ENCODE measurements around the gene PNRC2. TPM values are rescaled to one million over a fixed set of nuclear protein-coding genes. Genes with fewer than 3 reads are reported as not detected.

Gene PNRC2
- total RNA-seq, 1 experiment from 2014 or later = 166 TPM

DNA sequence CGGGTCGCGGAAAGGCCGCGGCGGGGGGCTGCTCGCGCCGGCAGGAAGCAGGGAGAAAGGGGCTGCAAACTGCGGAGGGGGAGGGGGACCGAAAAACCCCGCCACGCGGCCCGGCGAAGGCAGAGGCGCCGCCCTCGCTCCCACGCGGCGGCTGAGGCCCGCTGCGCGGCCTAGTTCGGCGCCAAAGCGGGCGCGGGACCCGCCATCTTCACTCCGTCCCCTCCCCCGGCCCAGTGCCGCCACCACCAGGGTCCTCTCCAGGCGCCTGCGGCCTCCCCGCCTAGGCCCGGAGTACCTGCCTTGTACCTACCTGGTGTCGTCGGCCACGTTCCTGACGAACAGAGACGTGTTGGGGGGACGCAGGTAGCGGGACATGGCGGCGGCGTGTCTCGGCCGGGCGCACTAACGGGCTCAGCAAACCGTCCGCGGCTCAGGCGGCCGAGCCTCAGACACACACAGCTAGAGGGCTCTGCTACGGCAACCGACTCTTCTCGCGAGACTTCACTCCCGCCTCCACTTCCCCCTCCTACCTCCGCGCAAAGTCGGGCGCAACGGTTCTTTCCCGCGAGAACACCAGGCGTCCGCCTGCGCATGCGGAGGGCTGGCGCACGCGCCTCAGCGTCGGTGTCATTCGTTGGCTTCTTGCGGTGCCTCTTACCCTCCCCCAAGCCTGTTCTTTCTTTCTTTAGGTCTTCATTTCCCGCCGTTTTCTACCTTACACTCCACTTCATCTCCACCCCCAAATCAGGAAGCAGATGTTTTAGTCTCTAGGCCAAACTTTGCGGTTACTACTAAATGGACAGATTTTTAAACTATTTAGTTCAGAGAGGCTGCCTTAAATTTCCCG is 20.5 kb downstream of the PNRC2 start, which contains the start of gene SRSF10 (continued):
- TF ChIP-seq TCF7 (CRISPR knock-in tag; IDR thresholded peaks at IDR 0.05; ENCODE audit: low read depth) (peak; percentile 73; the same call in 1 of the 2 replicates), SMAD3 (CRISPR knock-in tag; IDR thresholded peaks at IDR 0.05; ENCODE audit: borderline replicate concordance) (peak; percentile 95), GABPB1 (CRISPR knock-in tag; IDR thresholded peaks at IDR 0.05) (peak; percentile 67), IRF2 (CRISPR knock-in tag; IDR thresholded peaks at IDR 0.05; ENCODE audit: borderline replicate concordance, low read depth) (no peak), TP53 (CRISPR knock-in tag; IDR thresholded peaks at IDR 0.05) (no peak), NFATC4 (CRISPR knock-in tag; IDR thresholded peaks at IDR 0.05) (no peak), ZNF423 (CRISPR knock-in tag; IDR thresholded peaks at IDR 0.05) (peak; percentile 68; the same call in 1 of the 2 replicates), EMX1 (CRISPR knock-in tag; IDR thresholded peaks at IDR 0.05) (no peak), ELF4 (CRISPR knock-in tag; IDR thresholded peaks at IDR 0.05; ENCODE audit: low read depth) (0 out of 2 replicates have a peak, but pooled peaks have one; percentile 80), ZNF121 (CRISPR knock-in tag; IDR thresholded peaks at IDR 0.05) (no peak), MYBL2 (CRISPR knock-in tag; IDR thresholded peaks at IDR 0.05) (peak; percentile 96), ZNF671 (CRISPR knock-in tag; IDR thresholded peaks at IDR 0.05) (no peak), ZNF219 (CRISPR knock-in tag; IDR thresholded peaks at IDR 0.05; ENCODE audit: borderline replicate concordance) (no peak), RELA (CRISPR knock-in tag; IDR thresholded peaks at IDR 0.05; ENCODE audit: borderline replicate concordance) (peak; percentile 92; the same call in 1 of the 2 replicates)
- TF ChIP-seq, protein P1, sequence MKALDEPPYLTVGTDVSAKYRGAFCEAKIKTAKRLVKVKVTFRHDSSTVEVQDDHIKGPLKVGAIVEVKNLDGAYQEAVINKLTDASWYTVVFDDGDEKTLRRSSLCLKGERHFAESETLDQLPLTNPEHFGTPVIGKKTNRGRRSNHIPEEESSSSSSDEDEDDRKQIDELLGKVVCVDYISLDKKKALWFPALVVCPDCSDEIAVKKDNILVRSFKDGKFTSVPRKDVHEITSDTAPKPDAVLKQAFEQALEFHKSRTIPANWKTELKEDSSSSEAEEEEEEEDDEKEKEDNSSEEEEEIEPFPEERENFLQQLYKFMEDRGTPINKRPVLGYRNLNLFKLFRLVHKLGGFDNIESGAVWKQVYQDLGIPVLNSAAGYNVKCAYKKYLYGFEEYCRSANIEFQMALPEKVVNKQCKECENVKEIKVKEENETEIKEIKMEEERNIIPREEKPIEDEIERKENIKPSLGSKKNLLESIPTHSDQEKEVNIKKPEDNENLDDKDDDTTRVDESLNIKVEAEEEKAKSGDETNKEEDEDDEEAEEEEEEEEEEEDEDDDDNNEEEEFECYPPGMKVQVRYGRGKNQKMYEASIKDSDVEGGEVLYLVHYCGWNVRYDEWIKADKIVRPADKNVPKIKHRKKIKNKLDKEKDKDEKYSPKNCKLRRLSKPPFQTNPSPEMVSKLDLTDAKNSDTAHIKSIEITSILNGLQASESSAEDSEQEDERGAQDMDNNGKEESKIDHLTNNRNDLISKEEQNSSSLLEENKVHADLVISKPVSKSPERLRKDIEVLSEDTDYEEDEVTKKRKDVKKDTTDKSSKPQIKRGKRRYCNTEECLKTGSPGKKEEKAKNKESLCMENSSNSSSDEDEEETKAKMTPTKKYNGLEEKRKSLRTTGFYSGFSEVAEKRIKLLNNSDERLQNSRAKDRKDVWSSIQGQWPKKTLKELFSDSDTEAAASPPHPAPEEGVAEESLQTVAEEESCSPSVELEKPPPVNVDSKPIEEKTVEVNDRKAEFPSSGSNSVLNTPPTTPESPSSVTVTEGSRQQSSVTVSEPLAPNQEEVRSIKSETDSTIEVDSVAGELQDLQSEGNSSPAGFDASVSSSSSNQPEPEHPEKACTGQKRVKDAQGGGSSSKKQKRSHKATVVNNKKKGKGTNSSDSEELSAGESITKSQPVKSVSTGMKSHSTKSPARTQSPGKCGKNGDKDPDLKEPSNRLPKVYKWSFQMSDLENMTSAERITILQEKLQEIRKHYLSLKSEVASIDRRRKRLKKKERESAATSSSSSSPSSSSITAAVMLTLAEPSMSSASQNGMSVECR (CRISPR knock-in tag; IDR thresholded peaks at IDR 0.05; ENCODE audit: borderline replicate concordance) = no peak; the same call in 1 of the 2 replicates
- TF ChIP-seq, protein P2, sequence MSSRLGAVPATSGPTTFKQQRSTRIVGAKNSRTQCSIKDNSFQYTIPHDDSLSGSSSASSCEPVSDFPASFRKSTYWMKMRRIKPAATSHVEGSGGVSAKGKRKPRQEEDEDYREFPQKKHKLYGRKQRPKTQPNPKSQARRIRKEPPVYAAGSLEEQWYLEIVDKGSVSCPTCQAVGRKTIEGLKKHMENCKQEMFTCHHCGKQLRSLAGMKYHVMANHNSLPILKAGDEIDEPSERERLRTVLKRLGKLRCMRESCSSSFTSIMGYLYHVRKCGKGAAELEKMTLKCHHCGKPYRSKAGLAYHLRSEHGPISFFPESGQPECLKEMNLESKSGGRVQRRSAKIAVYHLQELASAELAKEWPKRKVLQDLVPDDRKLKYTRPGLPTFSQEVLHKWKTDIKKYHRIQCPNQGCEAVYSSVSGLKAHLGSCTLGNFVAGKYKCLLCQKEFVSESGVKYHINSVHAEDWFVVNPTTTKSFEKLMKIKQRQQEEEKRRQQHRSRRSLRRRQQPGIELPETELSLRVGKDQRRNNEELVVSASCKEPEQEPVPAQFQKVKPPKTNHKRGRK (CRISPR knock-in tag; IDR thresholded peaks at IDR 0.05; ENCODE audit: borderline replicate concordance) = no peak
- TF ChIP-seq, protein P3, sequence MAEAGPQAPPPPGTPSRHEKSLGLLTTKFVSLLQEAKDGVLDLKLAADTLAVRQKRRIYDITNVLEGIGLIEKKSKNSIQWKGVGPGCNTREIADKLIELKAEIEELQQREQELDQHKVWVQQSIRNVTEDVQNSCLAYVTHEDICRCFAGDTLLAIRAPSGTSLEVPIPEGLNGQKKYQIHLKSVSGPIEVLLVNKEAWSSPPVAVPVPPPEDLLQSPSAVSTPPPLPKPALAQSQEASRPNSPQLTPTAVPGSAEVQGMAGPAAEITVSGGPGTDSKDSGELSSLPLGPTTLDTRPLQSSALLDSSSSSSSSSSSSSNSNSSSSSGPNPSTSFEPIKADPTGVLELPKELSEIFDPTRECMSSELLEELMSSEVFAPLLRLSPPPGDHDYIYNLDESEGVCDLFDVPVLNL (CRISPR knock-in tag; IDR thresholded peaks at IDR 0.05; ENCODE audit: borderline replicate concordance, low read depth) = peak; percentile 92
- TF ChIP-seq, protein P4, sequence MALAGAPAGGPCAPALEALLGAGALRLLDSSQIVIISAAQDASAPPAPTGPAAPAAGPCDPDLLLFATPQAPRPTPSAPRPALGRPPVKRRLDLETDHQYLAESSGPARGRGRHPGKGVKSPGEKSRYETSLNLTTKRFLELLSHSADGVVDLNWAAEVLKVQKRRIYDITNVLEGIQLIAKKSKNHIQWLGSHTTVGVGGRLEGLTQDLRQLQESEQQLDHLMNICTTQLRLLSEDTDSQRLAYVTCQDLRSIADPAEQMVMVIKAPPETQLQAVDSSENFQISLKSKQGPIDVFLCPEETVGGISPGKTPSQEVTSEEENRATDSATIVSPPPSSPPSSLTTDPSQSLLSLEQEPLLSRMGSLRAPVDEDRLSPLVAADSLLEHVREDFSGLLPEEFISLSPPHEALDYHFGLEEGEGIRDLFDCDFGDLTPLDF (CRISPR knock-in tag; IDR thresholded peaks at IDR 0.05) = no peak
- TF ChIP-seq, protein P5, sequence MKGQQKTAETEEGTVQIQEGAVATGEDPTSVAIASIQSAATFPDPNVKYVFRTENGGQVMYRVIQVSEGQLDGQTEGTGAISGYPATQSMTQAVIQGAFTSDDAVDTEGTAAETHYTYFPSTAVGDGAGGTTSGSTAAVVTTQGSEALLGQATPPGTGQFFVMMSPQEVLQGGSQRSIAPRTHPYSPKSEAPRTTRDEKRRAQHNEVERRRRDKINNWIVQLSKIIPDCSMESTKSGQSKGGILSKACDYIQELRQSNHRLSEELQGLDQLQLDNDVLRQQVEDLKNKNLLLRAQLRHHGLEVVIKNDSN (CRISPR knock-in tag; IDR thresholded peaks at IDR 0.05) = no peak
- TF ChIP-seq, protein P6, sequence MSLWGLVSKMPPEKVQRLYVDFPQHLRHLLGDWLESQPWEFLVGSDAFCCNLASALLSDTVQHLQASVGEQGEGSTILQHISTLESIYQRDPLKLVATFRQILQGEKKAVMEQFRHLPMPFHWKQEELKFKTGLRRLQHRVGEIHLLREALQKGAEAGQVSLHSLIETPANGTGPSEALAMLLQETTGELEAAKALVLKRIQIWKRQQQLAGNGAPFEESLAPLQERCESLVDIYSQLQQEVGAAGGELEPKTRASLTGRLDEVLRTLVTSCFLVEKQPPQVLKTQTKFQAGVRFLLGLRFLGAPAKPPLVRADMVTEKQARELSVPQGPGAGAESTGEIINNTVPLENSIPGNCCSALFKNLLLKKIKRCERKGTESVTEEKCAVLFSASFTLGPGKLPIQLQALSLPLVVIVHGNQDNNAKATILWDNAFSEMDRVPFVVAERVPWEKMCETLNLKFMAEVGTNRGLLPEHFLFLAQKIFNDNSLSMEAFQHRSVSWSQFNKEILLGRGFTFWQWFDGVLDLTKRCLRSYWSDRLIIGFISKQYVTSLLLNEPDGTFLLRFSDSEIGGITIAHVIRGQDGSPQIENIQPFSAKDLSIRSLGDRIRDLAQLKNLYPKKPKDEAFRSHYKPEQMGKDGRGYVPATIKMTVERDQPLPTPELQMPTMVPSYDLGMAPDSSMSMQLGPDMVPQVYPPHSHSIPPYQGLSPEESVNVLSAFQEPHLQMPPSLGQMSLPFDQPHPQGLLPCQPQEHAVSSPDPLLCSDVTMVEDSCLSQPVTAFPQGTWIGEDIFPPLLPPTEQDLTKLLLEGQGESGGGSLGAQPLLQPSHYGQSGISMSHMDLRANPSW (CRISPR knock-in tag; conservative IDR thresholded peaks at IDR 0.05; ENCODE audit: low read depth) = no peak
- TF ChIP-seq, protein P7, sequence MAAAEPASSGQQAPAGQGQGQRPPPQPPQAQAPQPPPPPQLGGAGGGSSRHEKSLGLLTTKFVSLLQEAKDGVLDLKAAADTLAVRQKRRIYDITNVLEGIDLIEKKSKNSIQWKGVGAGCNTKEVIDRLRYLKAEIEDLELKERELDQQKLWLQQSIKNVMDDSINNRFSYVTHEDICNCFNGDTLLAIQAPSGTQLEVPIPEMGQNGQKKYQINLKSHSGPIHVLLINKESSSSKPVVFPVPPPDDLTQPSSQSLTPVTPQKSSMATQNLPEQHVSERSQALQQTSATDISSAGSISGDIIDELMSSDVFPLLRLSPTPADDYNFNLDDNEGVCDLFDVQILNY (CRISPR knock-in tag; IDR thresholded peaks at IDR 0.05) = peak; percentile 97
- TF ChIP-seq, protein P8, sequence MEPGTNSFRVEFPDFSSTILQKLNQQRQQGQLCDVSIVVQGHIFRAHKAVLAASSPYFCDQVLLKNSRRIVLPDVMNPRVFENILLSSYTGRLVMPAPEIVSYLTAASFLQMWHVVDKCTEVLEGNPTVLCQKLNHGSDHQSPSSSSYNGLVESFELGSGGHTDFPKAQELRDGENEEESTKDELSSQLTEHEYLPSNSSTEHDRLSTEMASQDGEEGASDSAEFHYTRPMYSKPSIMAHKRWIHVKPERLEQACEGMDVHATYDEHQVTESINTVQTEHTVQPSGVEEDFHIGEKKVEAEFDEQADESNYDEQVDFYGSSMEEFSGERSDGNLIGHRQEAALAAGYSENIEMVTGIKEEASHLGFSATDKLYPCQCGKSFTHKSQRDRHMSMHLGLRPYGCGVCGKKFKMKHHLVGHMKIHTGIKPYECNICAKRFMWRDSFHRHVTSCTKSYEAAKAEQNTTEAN (CRISPR knock-in tag; IDR thresholded peaks at IDR 0.05) = peak; percentile 89
- TF ChIP-seq, protein P9, sequence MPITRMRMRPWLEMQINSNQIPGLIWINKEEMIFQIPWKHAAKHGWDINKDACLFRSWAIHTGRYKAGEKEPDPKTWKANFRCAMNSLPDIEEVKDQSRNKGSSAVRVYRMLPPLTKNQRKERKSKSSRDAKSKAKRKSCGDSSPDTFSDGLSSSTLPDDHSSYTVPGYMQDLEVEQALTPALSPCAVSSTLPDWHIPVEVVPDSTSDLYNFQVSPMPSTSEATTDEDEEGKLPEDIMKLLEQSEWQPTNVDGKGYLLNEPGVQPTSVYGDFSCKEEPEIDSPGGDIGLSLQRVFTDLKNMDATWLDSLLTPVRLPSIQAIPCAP (CRISPR knock-in tag; IDR thresholded peaks at IDR 0.05) = peak; percentile 85
